Activated CD4-positive, CD25-positive, alpha-beta regulatory T cell (primary cell): ENCODE data around the gene ZSCAN32.

Source experiments
- DNase-seq, 4 experiments: peaks; one replicate each; lab custom pipeline; 2025; lab: John Stamatoyannopoulos, UW

The ZSCAN32 gene

DNA sequence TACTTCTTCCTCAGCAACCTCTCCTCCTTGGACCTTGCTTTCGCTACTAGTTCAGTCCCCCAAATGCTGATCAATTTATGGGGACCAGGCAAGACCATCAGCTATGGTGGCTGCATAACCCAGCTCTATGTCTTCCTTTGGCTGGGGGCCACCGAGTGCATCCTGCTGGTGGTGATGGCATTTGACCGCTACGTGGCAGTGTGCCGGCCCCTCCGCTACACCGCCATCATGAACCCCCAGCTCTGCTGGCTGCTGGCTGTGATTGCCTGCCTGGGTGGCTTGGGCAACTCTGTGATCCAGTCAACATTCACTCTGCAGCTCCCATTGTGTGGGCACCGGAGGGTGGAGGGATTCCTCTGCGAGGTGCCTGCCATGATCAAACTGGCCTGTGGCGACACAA, 44.7 kb downstream of the ZSCAN32 start:
- no peak for DNase-seq

DNA sequence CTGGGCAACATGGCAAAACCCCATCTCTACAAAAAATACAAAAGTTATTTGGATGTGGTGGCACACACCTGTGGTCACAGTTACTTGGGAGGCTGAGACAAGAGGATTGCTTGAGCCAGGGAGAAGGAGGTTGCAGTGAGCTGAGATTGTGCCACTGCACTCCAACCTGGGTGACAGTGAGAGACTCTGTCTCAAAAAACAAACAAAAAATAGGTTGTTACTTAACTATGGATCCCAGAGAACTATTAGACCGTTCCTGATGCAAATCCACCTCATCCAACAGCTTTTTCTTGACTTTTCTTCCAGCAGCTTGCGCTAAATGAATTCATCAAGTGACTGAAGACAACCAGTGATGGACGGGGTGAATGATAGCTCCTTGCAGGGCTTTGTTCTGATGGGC, 45.2 kb downstream of the ZSCAN32 start, which contains the start of gene OR2C1:
Gene OR2C1, plus strand, starts transcription at position 301 of the 400 bp plus-strand sequence. Its CDS starts 52 bp downstream, at position 353.
- DNase-seq: no peak

DNA sequence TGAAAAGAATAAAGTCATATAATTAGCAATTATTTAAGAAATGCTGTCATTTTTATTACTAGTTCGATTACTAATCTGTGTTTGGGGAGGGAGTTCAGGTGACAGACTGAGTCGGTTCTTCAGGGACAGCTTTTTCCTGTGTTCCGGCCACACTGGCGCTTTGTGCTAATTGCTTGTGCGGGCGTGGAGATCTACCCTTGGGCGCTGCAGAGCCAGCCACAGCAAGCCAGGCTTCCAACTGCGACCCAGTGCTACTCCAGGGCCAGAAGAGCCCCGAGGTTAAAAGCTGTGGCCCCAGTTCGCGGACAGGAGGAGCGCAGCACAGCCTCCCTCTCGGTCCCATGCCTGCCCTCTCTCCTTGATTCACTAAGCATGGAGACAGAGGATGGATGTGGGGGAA, 51.6 kb downstream of the ZSCAN32 start:
- no peak for DNase-seq

DNA sequence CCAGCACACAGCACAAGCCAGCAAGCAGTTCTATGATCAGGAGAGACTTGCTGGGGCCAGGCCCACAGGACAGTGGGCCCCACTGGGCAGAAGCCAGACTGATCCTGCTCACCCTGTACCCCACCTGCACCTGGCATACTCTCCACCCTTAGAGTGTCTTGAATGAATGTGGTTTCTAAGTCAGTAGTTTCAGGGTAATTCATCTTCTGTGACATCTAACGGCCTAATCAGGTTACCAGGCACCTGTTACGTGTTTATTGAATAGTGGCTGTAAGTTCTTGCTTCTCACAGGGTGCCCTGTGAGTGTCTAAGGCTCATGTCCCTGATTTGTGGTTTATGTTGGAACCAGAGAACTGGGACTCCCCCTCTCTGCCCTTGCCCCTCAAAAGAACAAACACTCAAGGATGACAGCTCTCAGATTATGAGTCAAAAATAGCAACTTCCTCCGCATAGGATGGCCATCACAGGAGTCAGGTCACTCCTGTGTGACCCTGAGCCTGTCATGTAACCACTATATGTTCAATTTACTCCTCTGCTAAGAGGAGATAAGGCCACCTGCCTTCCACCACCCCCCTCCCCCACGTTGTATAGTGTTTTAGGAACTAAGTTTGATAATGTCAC, 52.1 kb downstream of the ZSCAN32 start:
- DNase-seq: no peak

DNA sequence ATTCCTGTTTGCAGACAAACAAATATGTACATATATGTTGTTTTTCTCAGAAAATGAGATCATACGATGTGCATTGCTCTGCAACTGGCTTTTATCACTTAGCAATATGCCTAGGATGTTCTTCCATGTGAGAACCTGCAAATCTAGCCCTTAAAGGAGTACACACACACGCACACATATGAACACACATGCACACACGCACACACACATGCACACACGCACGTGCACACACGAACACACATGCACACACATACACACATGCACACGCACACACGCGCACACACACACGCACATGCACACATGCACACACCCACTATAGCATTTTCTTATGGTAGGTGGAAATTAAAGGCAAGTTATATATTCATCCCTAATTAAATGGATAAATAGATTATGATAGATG, 53.2 kb downstream of the ZSCAN32 start:
- no peak for DNase-seq

DNA sequence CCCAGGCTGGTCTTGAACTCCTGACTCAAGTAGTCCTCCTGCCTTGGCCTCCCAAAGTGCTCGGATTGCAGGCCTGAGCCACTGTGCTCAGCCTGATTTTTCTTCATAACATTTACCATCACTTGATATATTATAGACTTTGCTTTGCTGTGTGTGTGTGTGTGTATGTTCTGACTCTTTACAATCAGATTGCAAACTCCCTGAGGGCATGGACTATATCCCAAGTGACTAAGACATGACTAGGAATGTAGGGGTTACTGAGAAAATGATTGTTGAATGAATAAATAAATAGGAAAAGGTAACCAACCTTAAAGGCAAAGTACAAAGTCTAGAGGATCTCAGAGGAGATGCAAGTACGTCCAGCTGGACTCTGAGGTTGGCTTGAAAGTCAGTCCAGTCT, 54.8 kb downstream of the ZSCAN32 start:
- DNase-seq: no peak
